PC-3 (cell line): Measurements from ENCODE around the gene SAP30L. TPM values are rescaled to one million over a fixed set of nuclear protein-coding genes. Genes with fewer than 3 reads are reported as not detected.

Experiments used
- ATAC-seq: fragments of 200-7000 bp; cut with Tn5 transposase; 2 replicates; pipeline ENCODE4 v1.9.1; 2020; ENCODE audit warnings: mild to moderate bottlenecking, moderate library complexity
- BruUV-seq: library from RNA; stranded (reverse); fragments of 400-500 nt; replicated peaks from 2 replicates; lab custom pipeline; 2021; lab: Mats Ljungman, UMichigan
- CTCF ChIA-PET: fragments of 300-600 bp; sonication (Branson Sonifier 250); formaldehyde crosslinking; loops from one replicate; lab custom pipeline; 2022; ENCODE audit warnings: antibody characterized with exemption; lab: Charles Lee
- POLR2A ChIA-PET: fragments of 300-600 bp; sonication (Branson Sonifier 250); formaldehyde crosslinking; loops from one replicate; lab custom pipeline; 2022; ENCODE audit warnings: antibody characterized with exemption; ENCODE audit not compliant: unreplicated experiment; lab: Charles Lee
- DNase-seq: peaks from one replicate; pipeline ENCODE4 v3.0.0-alpha.2; 2015
- H2AFZ ChIP-seq: fragments of 300-600 bp; sonication (generic); 2 replicates; pipeline ENCODE4 v1.6.0; 2016; ENCODE audit warnings: antibody characterized with exemption, low read length
- H3F3A ChIP-seq: fragments of 300-600 bp; sonication (generic); one replicate; pipeline ENCODE4 v1.6.0; 2017; ENCODE audit warnings: antibody characterized with exemption, low read length, control low read depth, mild to moderate bottlenecking; ENCODE audit not compliant: unreplicated experiment
- H3K27ac ChIP-seq: fragments of 300-600 bp; sonication (generic); 2 replicates; pipeline ENCODE4 v1.5.1; 2016; ENCODE audit warnings: mild to moderate bottlenecking, low read length
- H3K27me3 ChIP-seq: fragments of 300-600 bp; sonication (generic); 2 replicates; pipeline ENCODE4 v1.6.1; 2016; ENCODE audit warnings: low read length, mixed read lengths
- H3K36me3 ChIP-seq: fragments of 300-600 bp; sonication (generic); 2 replicates; pipeline ENCODE4 v1.6.1; 2016; ENCODE audit warnings: low read depth, mixed run types, low read length, mixed read lengths
- H3K4me1 ChIP-seq: fragments of 300-600 bp; sonication (generic); 2 replicates; pipeline ENCODE4 v1.5.1; 2016; ENCODE audit warnings: low read length; ENCODE audit not compliant: insufficient read depth
- H3K4me2 ChIP-seq: fragments of 300-600 bp; sonication (generic); 2 replicates; pipeline ENCODE4 v1.6.0; 2016; ENCODE audit warnings: low read length
- H3K4me3 ChIP-seq: fragments of 300-600 bp; sonication (generic); 2 replicates; pipeline ENCODE4 v1.5.1; 2016; ENCODE audit warnings: mild to moderate bottlenecking, low read length, mixed read lengths
- H3K79me2 ChIP-seq: fragments of 300-600 bp; sonication (generic); 2 replicates; pipeline ENCODE4 v1.6.1; 2017; ENCODE audit warnings: low read length, mixed read lengths
- H3K9ac ChIP-seq: fragments of 300-600 bp; sonication (generic); 2 replicates; pipeline ENCODE4 v1.6.0; 2016; ENCODE audit warnings: mild to moderate bottlenecking, low read length
- H3K9me2 ChIP-seq: fragments of 300-600 bp; sonication (generic); replicated peaks from 2 replicates; pipeline ENCODE4 v1.6.1; 2016; ENCODE audit warnings: mixed run types, low read length, mixed read lengths
- H3K9me3 ChIP-seq: fragments of 300-600 bp; sonication (generic); 2 replicates; pipeline ENCODE4 v1.6.1; 2016; ENCODE audit warnings: low read length, mixed read lengths
- H4K20me1 ChIP-seq: fragments of 300-600 bp; sonication (generic); 2 replicates; pipeline ENCODE4 v1.6.1; 2016; ENCODE audit warnings: low read length, mixed read lengths
- EZH2 ChIP-seq: fragments of 300-600 bp; sonication (generic); IDR thresholded peaks from one replicate; pipeline ENCODE4 v1.6.1; 2017; ENCODE audit warnings: antibody characterized with exemption, mild to moderate bottlenecking, low read length; ENCODE audit not compliant: unreplicated experiment
- EZH2phosphoT487 ChIP-seq: fragments of 300-600 bp; sonication (generic); IDR thresholded peaks from 2 replicates; pipeline ENCODE4 v1.6.1; 2018; ENCODE audit warnings: mild to moderate bottlenecking, antibody characterized with exemption, low read length, borderline replicate concordance
- intact Hi-C: fragments of 100-400 bp; cut with micrococcal nuclease; formaldehyde crosslinking; loops from 2 replicates; pipeline ENCODE4 v1.9.0; 2023
- total RNA-seq: library from RNA; depleted of rRNA; stranded (reverse); fragments of >200 nt; gene quantifications from 2 replicates; pipeline ENCODE4 v1.2.3, GENCODE V29; 2014
- TF ChIP-seq, protein P1 (sequence below): fragments of 300-600 bp; sonication (generic); conservative IDR thresholded peaks from 2 replicates; pipeline ENCODE4 v1.5.1; 2017; ENCODE audit warnings: antibody characterized with exemption, low read depth, mild to moderate bottlenecking, low read length

SAP30L gene
- total RNA-seq, 1 experiment from 2014 or later: 36.0 TPM

DNA sequence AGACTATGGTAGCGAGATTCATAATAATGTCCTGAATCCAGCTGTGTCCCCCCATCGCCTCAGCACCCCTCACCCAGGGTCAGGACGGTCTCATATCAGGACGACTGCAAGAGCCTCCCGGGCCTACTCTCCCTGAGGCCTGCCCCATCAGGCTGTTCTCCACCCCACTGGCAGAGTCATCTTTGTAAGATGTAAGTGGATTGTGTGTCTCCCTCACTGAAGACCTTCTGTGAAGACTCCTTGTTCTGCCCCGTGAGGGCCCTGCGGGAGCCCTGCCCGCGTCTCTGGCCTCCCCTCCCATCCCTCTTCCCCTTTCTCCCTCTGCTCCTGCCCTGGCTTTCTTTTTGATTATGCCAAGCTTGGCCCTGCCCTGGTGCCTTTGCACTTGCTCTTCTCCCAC lies 43.9 kb upstream of the SAP30L start:
- no peak overlapping the region for H3K27ac ChIP-seq

DNA sequence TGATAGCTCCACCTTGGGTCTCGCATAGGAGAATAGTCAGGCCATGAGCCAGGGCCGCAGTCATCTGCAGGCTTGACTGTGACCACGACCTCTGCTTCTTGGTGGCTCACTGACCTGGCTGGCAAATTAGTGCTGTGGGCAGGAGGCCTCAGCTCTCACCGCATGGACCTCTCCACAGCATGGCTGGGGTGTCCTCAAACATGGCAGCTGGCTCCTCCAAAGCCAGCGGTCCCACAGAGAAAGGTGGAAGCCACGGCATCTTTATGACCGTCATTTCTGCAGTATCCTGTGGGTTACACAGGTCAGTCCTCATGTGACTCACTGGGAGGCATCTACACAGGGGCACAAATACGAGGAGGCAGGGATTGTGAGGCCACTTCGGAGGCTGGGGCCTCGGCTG lies 43.2 kb upstream of the SAP30L start:
- no peak for DNase-seq
- no TSS peak for BruUV-seq
- CTCF ChIA-PET: no interaction called here

More for the DNA sequence above, 43.9 kb upstream of the SAP30L start:
- TF ChIP-seq, protein P1, sequence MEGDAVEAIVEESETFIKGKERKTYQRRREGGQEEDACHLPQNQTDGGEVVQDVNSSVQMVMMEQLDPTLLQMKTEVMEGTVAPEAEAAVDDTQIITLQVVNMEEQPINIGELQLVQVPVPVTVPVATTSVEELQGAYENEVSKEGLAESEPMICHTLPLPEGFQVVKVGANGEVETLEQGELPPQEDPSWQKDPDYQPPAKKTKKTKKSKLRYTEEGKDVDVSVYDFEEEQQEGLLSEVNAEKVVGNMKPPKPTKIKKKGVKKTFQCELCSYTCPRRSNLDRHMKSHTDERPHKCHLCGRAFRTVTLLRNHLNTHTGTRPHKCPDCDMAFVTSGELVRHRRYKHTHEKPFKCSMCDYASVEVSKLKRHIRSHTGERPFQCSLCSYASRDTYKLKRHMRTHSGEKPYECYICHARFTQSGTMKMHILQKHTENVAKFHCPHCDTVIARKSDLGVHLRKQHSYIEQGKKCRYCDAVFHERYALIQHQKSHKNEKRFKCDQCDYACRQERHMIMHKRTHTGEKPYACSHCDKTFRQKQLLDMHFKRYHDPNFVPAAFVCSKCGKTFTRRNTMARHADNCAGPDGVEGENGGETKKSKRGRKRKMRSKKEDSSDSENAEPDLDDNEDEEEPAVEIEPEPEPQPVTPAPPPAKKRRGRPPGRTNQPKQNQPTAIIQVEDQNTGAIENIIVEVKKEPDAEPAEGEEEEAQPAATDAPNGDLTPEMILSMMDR: no peak
- TF ChIP-seq EZH2phosphoT487: no peak
- TF ChIP-seq EZH2: no peak
- ChIA-PET CTCF (no interaction called here), POLR2A (no interaction called here)
- DNase-seq (no peak), ATAC-seq (no peak)
- H3K36me3 ChIP-seq: no peaks in the 10 kb centered on the region
- H3K4me2 ChIP-seq: no peak overlapping the region
- BruUV-seq: no TSS peak
- H2AFZ ChIP-seq: no peak overlapping the region
- no peaks in the 10 kb centered on the region for H3K27me3 ChIP-seq
- no peaks in the 10 kb centered on the region for H4K20me1 ChIP-seq
- no peaks in the 10 kb centered on the region for H3K9me3 ChIP-seq
- peaks cover 21% of the 10 kb centered on the region for H3K4me1 ChIP-seq
- no peaks in the 10 kb centered on the region for H3F3A ChIP-seq
- no peak overlapping the region for H3K9ac ChIP-seq
- no peaks in the 10 kb centered on the region for H3K9me2 ChIP-seq
- intact Hi-C loops: loop anchor here (10.0 kb wide), 1 partner anchor 67 kb away; no protein-coding TSS in a partner anchor
- H3K4me3 ChIP-seq: no peak overlapping the region
- no peaks in the 10 kb centered on the region for H3K79me2 ChIP-seq

DNA sequence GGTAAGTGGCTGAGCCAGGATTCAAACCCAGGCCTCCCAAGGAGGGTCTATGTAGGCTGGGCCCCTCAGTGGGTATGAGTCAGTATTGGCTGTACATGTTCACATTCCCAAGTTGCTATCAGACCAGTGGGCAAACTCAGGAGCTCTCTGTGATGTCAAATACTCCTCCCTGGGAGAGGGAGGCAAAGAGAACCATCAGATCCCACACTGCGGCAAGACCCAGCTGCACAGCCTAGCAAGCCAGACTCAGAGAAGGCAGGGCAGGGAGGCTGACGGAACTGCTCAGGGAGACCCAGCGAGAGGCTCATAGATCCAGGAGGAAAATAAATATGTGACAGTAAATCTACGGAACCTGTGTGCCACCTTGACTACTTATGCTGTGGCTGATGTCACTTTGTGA lies 42.6 kb upstream of the SAP30L start:
- Histone ChIP-seq H3K36me3 (no peaks in the 10 kb centered on the region), H4K20me1 (no peaks in the 10 kb centered on the region), H3K27ac (no peak overlapping the region), H3K9ac (no peak overlapping the region), H3K9me2 (no peaks in the 10 kb centered on the region), H3K4me1 (peaks cover 23% of the 10 kb centered on the region), H3K4me2 (no peak overlapping the region), H3K4me3 (no peak overlapping the region), H3K9me3 (no peaks in the 10 kb centered on the region), H3K27me3 (no peaks in the 10 kb centered on the region), H2AFZ (no peak overlapping the region), H3F3A (no peaks in the 10 kb centered on the region), H3K79me2 (no peaks in the 10 kb centered on the region)
- POLR2A ChIA-PET: no interaction called here
- no TSS peak for BruUV-seq
- intact Hi-C loops: loop anchor here (10.0 kb wide), 1 partner anchor 68 kb away; no protein-coding TSS in a partner anchor
- TF ChIP-seq EZH2phosphoT487: no peak
- TF ChIP-seq EZH2: no peak
- CTCF ChIA-PET: no interaction called here
- ATAC-seq (no peak), DNase-seq (no peak)

More for the DNA sequence above, 43.2 kb upstream of the SAP30L start:
- H3K9me2 ChIP-seq: no peaks in the 10 kb centered on the region
- no peak overlapping the region for H3K9ac ChIP-seq
- H2AFZ ChIP-seq: no peak overlapping the region
- no peaks in the 10 kb centered on the region for H3K9me3 ChIP-seq
- no peak for ATAC-seq
- H3K36me3 ChIP-seq: no peaks in the 10 kb centered on the region
- POLR2A ChIA-PET: no interaction called here
- H3K27me3 ChIP-seq: no peaks in the 10 kb centered on the region
- TF ChIP-seq, protein P1: no peak
- no peak for TF ChIP-seq EZH2phosphoT487
- TF ChIP-seq EZH2: no peak
- H3K4me1 ChIP-seq: peaks cover 23% of the 10 kb centered on the region
- H3K4me2 ChIP-seq: no peak overlapping the region
- intact Hi-C loops: loop anchor here (10.0 kb wide), 1 partner anchor 68 kb away; no protein-coding TSS in a partner anchor
- H3K79me2 ChIP-seq: no peaks in the 10 kb centered on the region
- H3K27ac ChIP-seq: no peak overlapping the region
- no peaks in the 10 kb centered on the region for H3F3A ChIP-seq
- no peaks in the 10 kb centered on the region for H4K20me1 ChIP-seq
- no peak overlapping the region for H3K4me3 ChIP-seq
